SU-DHL-6 (cell line): Measurements from ENCODE around the gene VWA3A.

Experiments used
- EZH2phosphoT487 ChIP-seq: fragments of 200-600 bp; sonication (generic), shearing (Covaris generic); conservative IDR thresholded peaks from 2 replicates; pipeline ENCODE4 v1.6.1; 2018; ENCODE audit warnings: mild to moderate bottlenecking, antibody characterized with exemption, low read length, moderate library complexity, mixed read lengths
- TF ChIP-seq, protein P1 (sequence below): fragments of 200-600 bp; sonication (generic); IDR thresholded peaks from one replicate; pipeline ENCODE4 v1.5.1; 2017; ENCODE audit warnings: antibody characterized with exemption, mild to moderate bottlenecking, low read length, moderate library complexity; ENCODE audit not compliant: insufficient read depth, poor library complexity, severe bottlenecking

DNA sequence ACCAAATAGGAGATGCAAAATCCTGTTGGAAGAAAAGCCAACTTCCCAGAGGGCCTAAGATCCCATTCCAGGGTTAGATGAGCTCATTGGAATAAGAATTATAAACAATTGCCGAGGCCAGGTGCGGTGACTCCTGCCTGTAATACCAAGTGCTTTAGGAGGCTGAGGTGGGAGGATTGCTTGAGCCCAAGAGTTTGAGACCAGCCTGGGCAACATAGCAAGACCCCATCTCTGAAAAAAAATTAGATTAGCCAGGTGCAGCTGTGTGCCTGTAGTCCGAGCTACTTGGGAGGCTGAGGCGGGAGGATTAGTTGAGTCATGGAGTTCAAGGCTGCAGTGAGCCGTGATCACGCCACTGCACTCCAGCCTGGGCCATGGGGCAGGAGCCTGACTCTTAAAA is 52.2 kb downstream of the VWA3A start:
- TF ChIP-seq, protein P1, sequence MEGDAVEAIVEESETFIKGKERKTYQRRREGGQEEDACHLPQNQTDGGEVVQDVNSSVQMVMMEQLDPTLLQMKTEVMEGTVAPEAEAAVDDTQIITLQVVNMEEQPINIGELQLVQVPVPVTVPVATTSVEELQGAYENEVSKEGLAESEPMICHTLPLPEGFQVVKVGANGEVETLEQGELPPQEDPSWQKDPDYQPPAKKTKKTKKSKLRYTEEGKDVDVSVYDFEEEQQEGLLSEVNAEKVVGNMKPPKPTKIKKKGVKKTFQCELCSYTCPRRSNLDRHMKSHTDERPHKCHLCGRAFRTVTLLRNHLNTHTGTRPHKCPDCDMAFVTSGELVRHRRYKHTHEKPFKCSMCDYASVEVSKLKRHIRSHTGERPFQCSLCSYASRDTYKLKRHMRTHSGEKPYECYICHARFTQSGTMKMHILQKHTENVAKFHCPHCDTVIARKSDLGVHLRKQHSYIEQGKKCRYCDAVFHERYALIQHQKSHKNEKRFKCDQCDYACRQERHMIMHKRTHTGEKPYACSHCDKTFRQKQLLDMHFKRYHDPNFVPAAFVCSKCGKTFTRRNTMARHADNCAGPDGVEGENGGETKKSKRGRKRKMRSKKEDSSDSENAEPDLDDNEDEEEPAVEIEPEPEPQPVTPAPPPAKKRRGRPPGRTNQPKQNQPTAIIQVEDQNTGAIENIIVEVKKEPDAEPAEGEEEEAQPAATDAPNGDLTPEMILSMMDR = no peak
- no peak for TF ChIP-seq EZH2phosphoT487
